Measurements from ENCODE around the gene NRAP. TPM values are rescaled to one million over a fixed set of nuclear protein-coding genes. Genes with fewer than 3 reads are reported as not detected.

The NRAP gene
- polyA plus RNA-seq, 1 donor (not counting 4 experiments of a cell fraction or from before 2014, with no cell fraction given): not detected

- H3K4me1 ChIP-seq (ENCODE audit: control insufficient read depth, extremely low read depth, insufficient read depth, low read length): no peaks in the 10 kb centered on the region
- no peaks in the 10 kb centered on the region for H3K36me3 ChIP-seq (ENCODE audit: control insufficient read depth in 2 of 2, extremely low read depth in 1 of 2, insufficient read depth in 2 of 2, low read length in 2 of 2)
- no peaks in the 10 kb centered on the region for H3K79me2 ChIP-seq (ENCODE audit: control insufficient read depth, insufficient read depth, low read length)
- no peak overlapping the region for H3K4me3 ChIP-seq (ENCODE audit: control insufficient read depth in 2 of 3, extremely low read depth in 1 of 3, insufficient read depth in 2 of 3, low read depth in 1 of 3, low read length in 3 of 3)
- TF ChIP-seq EZH2 (IDR thresholded peaks at IDR 0.05; ENCODE audit: low read length) (no peak), CTCF (optimal IDR thresholded peaks at IDR 0.05 in 1 of 3, IDR thresholded peaks at IDR 0.05 in 1 of 3, conservative IDR thresholded peaks at IDR 0.05 in 1 of 3; ENCODE audit: extremely low read depth in 1 of 3, insufficient read depth in 2 of 3, low read length in 3 of 3) (no peak)
- FAIRE-seq (no peak), DNase-seq (ENCODE audit: low read depth, low spot score) (no peak)
- H3K9me1 ChIP-seq (ENCODE audit: control insufficient read depth, extremely low read depth, insufficient read depth, low read length): no peaks in the 10 kb centered on the region
- H3K9ac ChIP-seq (ENCODE audit: control insufficient read depth, extremely low read depth, insufficient read depth, low read length): no peak overlapping the region
- no peaks in the 10 kb centered on the region for H3K27me3 ChIP-seq (ENCODE audit: control insufficient read depth, extremely low read depth, insufficient read depth, low read length)
- no peak overlapping the region for H3K27ac ChIP-seq (ENCODE audit: control insufficient read depth, insufficient read depth, low read length)
- H3K9me3 ChIP-seq (ENCODE audit: control insufficient read depth, low read depth, low read length): no peaks in the 10 kb centered on the region
- H4K20me1 ChIP-seq (ENCODE audit: control insufficient read depth, extremely low read depth, insufficient read depth, low read length): peaks cover 2% of the 10 kb centered on the region
- dilution Hi-C loops (cut with MboI; ENCODE audit: extremely low pct_ligation_motif_present, low sequenced_read_pairs): no loop called here
- H2AFZ ChIP-seq (ENCODE audit: control insufficient read depth, low read length): no peak overlapping the region
- H3K4me2 ChIP-seq (ENCODE audit: control insufficient read depth, extremely low read depth, insufficient read depth, low read depth, low read length): no peak overlapping the region
Observed at GRCh38 chr10:113594652-113595051, 69.2 kb downstream of the NRAP start.

- no peak overlapping the region for H2AFZ ChIP-seq (ENCODE audit: control insufficient read depth, low read length)
- no peaks in the 10 kb centered on the region for H3K9me3 ChIP-seq (ENCODE audit: control insufficient read depth, low read depth, low read length)
- no peaks in the 10 kb centered on the region for H3K36me3 ChIP-seq (ENCODE audit: control insufficient read depth in 2 of 2, extremely low read depth in 1 of 2, insufficient read depth in 2 of 2, low read length in 2 of 2)
- no peaks in the 10 kb centered on the region for H3K27me3 ChIP-seq (ENCODE audit: control insufficient read depth, extremely low read depth, insufficient read depth, low read length)
- H3K4me1 ChIP-seq (ENCODE audit: control insufficient read depth, extremely low read depth, insufficient read depth, low read length): no peaks in the 10 kb centered on the region
- H3K27ac ChIP-seq (ENCODE audit: control insufficient read depth, insufficient read depth, low read length): no peak overlapping the region
- H3K4me2 ChIP-seq (ENCODE audit: control insufficient read depth, extremely low read depth, insufficient read depth, low read depth, low read length): no peak overlapping the region
- H4K20me1 ChIP-seq (ENCODE audit: control insufficient read depth, extremely low read depth, insufficient read depth, low read length): peaks cover 2% of the 10 kb centered on the region
- H3K9me1 ChIP-seq (ENCODE audit: control insufficient read depth, extremely low read depth, insufficient read depth, low read length): no peaks in the 10 kb centered on the region
- H3K9ac ChIP-seq (ENCODE audit: control insufficient read depth, extremely low read depth, insufficient read depth, low read length): no peak overlapping the region
- DNase-seq (ENCODE audit: low read depth, low spot score) (no peak), FAIRE-seq (no peak)
- H3K4me3 ChIP-seq (ENCODE audit: control insufficient read depth in 2 of 3, extremely low read depth in 1 of 3, insufficient read depth in 2 of 3, low read depth in 1 of 3, low read length in 3 of 3): no peak overlapping the region
- TF ChIP-seq EZH2 (IDR thresholded peaks at IDR 0.05; ENCODE audit: low read length) (no peak), CTCF (optimal IDR thresholded peaks at IDR 0.05 in 1 of 3, IDR thresholded peaks at IDR 0.05 in 1 of 3, conservative IDR thresholded peaks at IDR 0.05 in 1 of 3; ENCODE audit: extremely low read depth in 1 of 3, insufficient read depth in 2 of 3, low read length in 3 of 3) (no peak)
- H3K79me2 ChIP-seq (ENCODE audit: control insufficient read depth, insufficient read depth, low read length): no peaks in the 10 kb centered on the region
- dilution Hi-C loops (cut with MboI; ENCODE audit: extremely low pct_ligation_motif_present, low sequenced_read_pairs): no loop called here
Observed at GRCh38 chr10:113592380-113592779, 71.5 kb downstream of the NRAP start.
